ENCODE data around the gene BATF2.

Gene BATF2

DNA sequence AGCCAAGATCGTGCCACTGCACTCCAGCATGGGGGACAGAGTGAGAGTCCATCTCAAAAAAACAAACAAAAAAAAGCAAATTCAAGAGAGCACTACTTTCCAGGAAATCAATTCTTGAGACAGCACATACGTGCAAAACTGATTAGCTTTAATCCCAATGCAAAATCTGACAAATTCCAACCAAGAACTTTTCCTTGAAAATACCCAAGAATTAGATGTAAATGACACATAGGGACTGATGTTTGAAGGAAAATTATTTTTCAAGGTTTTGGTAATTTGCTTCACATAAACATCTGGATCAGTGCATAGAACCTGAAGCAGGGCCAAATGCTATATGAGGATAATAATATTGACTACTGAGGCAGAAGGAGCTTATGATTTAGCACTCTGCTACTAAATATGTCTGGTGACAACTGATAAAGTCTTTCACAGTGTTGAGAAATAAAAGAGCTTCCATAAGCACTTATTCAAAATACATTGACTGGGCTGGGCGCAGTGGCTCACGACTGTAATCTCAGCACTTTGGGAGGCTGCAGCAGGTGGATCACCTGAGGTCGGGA is 33.6 kb downstream of the BATF2 start:
- DNase-seq: no peak

DNA sequence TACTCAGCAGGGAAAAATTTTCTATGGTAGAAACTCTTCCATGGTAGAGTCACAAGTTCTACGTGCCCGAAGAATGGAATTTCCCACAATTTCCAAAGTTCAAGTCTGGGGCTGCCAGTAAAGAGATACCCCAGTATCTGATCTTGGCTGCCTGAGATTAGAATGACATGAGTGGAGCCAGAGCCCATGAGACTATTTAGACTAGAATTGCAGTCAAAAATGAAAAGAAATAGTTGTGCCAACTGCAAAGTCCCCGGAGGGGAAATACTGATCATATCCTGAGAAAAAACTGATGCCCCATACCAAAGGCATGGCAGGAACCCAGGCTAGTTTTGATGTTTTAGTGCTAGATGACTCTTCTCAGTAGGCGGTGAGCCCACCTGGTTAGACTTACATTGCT is 36.1 kb downstream of the BATF2 start:
- no peak for DNase-seq

DNA sequence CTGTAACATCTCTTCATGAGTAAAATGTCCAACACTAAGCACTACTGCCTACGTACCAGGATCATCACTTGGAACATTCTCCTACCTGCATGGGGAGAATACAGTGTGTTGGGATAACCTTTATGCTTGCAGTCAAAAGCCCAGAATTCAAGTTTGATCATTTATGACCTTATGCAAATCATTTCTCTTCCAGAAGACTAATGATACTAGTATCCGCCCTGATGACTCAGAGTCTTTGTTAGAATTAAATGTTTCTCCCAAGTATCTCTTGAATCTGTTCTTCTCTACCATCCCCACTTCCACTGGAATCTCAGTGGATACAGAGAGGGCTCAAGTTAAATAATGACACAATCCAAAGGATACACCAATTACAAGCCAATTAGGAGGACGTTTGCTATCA is 37.3 kb downstream of the BATF2 start:
- no peak for DNase-seq

DNA sequence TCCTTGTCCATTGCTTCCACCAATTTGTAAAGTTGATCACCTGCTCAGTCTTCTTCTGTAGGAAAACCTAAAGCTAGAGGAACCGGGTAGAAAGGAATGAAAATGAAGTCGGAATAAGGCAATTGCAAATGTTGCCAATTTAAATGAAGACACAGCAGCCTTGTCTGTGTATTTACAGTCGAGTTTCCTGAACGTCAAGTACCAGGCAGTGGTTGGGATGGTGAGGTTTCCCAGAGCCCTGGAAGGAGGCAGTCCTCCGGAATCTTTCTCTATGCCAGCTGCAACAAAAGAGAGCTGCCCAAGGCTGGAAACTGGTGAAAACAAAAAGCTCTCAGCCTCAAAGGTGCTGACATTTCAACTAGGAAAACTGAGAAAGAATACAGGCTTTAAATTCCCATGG is 42.6 kb downstream of the BATF2 start:
- DNase-seq: no peak

DNA sequence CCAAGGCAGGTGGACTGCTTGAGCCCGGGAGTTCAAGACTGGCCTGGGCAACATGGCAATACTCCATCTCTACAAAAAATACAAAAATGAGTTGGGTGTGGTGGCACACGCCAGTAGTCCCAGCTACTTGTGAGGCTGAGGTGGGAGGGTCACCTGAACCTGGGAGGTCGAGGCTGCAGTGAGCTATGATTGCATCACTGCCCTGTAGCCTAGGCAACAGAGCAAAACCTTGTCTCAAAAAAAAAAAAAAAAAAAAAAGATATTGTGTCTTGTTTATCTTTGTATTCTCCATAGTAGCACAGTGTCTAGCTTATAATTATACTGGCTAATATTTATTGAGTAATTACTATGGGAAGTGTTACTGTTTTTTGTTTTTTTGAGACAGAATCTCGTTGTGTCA is 45.2 kb downstream of the BATF2 start:
- DNase-seq: no peak

DNA sequence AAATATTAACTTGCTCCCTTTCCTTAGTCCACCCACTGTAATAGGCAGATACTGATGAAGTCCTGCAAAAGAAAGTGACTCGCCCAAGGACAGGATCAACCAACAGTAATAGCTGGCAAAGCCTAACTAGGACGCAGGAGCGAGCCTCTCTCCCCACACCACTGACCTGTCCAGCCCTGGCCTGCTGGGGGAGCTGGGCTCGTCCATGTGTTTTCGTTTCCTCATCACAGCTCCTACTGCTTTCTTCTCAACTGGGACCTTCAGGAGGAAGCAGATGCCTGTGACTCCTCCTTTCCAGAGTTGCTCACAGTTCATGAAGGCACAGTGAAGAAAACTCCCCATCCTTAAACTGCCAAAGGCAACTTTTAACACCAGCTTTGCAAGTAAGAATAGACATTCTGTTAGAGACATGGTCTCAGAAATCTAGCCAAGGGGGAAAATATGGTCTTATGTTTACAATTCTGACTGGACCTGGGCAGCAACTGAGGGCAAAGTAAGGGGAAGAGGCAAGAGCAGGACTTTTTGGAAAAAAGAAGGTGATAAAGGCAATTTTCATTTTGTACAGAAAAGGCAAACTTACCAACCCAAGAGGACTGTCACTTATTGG is 49.5 kb downstream of the BATF2 start:
- DNase-seq: no peak

Data from SHP77 (cell line).